H1 (cell line): ENCODE data around the gene GSTT2. TPM values are rescaled to one million over a fixed set of nuclear protein-coding genes. Genes with fewer than 3 reads are reported as not detected.

Experiments
- CTCF ChIA-PET: fragments of 300-600 bp; sonication (Branson Sonifier 250); formaldehyde crosslinking; loops from one replicate; lab custom pipeline; 2021; ENCODE audit not compliant: partially characterized antibody; lab: Charles Lee
- POLR2A ChIA-PET: fragments of 300-600 bp; sonication (Branson Sonifier 250); formaldehyde crosslinking; loops from one replicate; lab custom pipeline; 2021; ENCODE audit warnings: inconsistent platforms; ENCODE audit not compliant: partially characterized antibody; lab: Charles Lee
- DNase-seq, 2 experiments: peaks; one replicate each; pipeline versions ENCODE4 v3.0.0 to v3.0.0-alpha.2; 2010 to 2022; ENCODE audit warnings: low spot score in 2 of 2, low read depth in 1 of 2, mixed read lengths in 1 of 2
- FAIRE-seq: peaks from 2 replicates; lab custom pipeline; 2011; peaks lifted over from hg19 to GRCh38; lab: Jason Lieb, UNC
- H2AFZ ChIP-seq: 2 replicates; pipeline ENCODE4 v1.8.1; 2012; ENCODE audit warnings: low read length, inconsistent platforms
- H2AK5ac ChIP-seq: 2 replicates; pipeline ENCODE4 v1.6.1; 2013; ENCODE audit warnings: low read depth, low read length
- H2BK120ac ChIP-seq: replicated peaks from 2 replicates; pipeline ENCODE3; 2013; ENCODE audit warnings: low read depth, low read length, inconsistent platforms
- H2BK12ac ChIP-seq: 2 replicates; pipeline ENCODE4 v1.6.1; 2013; ENCODE audit warnings: low read depth, low read length
- H2BK15ac ChIP-seq: 2 replicates; pipeline ENCODE4 v1.6.1; 2013; ENCODE audit warnings: low read length
- H2BK20ac ChIP-seq: 2 replicates; pipeline ENCODE4 v1.6.1; 2013; ENCODE audit warnings: low read length
- H2BK5ac ChIP-seq: 2 replicates; pipeline ENCODE4 v1.6.1; 2013; ENCODE audit warnings: low read depth, low read length
- H3K14ac ChIP-seq: 2 replicates; pipeline ENCODE4 v1.6.1; 2013; ENCODE audit warnings: inconsistent platforms; ENCODE audit not compliant: insufficient read length
- H3K18ac ChIP-seq: 2 replicates; pipeline ENCODE4 v1.6.1; 2013; ENCODE audit warnings: low read length; ENCODE audit errors: extremely low read depth
- H3K23ac ChIP-seq: 2 replicates; pipeline ENCODE4 v1.6.1; 2013; ENCODE audit warnings: inconsistent platforms; ENCODE audit not compliant: insufficient read length
- H3K23me2 ChIP-seq: 2 replicates; pipeline ENCODE4 v1.6.1; 2013; ENCODE audit warnings: low read depth, low read length
- H3K27ac ChIP-seq: 2 replicates; pipeline ENCODE4 v1.6.1; 2011; ENCODE audit warnings: low read depth, low read length, inconsistent platforms
- H3K27me3 ChIP-seq, 4 experiments: replicated peaks in 1 of 4; 1 replicate in 1 of 4; 2 replicates in 3 of 4; pipeline versions ENCODE4 v1.6.1 to v1.8.1; 2011 to 2013; ENCODE audit warnings: low read length in 3 of 4, mild to moderate bottlenecking in 3 of 4, inconsistent platforms in 2 of 4, mixed read lengths in 2 of 4, moderate library complexity in 1 of 4; ENCODE audit not compliant: control insufficient read depth in 3 of 4, insufficient read depth in 3 of 4; ENCODE audit errors: extremely low read depth in 1 of 4
- H3K36me3 ChIP-seq, 4 experiments: 2 replicates each; pipeline versions ENCODE4 v1.6.1 to v1.8.1; 2011 to 2013; ENCODE audit warnings: mild to moderate bottlenecking in 4 of 4, low read length in 3 of 4, moderate library complexity in 2 of 4, control low read depth in 1 of 4, inconsistent platforms in 1 of 4; ENCODE audit not compliant: insufficient read depth in 4 of 4, control insufficient read depth in 2 of 4
- H3K4ac ChIP-seq: replicated peaks from 2 replicates; pipeline ENCODE3; 2013; ENCODE audit warnings: low read length, low read depth, mixed read lengths, inconsistent platforms; ENCODE audit not compliant: insufficient read length
- H3K4me1 ChIP-seq, 4 experiments: replicated peaks in 1 of 4; 1 replicate in 1 of 4; 2 replicates in 3 of 4; pipeline versions ENCODE4 v1.6.1 to v1.8.1; 2011 to 2013; ENCODE audit warnings: low read length in 3 of 4, inconsistent platforms in 2 of 4, mixed read lengths in 1 of 4; ENCODE audit not compliant: insufficient read depth in 4 of 4, control insufficient read depth in 3 of 4
- H3K4me2 ChIP-seq, 2 experiments: 2 replicates each; pipeline versions ENCODE4 v1.6.1 to v1.8.1; 2011 to 2013; ENCODE audit warnings: low read depth in 2 of 2, low read length in 2 of 2, control low read depth in 1 of 2, inconsistent platforms in 1 of 2, mild to moderate bottlenecking in 1 of 2; ENCODE audit not compliant: insufficient read depth in 1 of 2
- H3K4me3 ChIP-seq, 4 experiments: fragments of 200-600, 300-600 bp in 1 of 4; sonication (generic), shearing (Covaris generic), sonication (Bioruptor Twin) in 1 of 4; 2 replicates each; pipeline versions ENCODE4 v1.5.1 to v1.8.1; 2011 to 2016; ENCODE audit warnings: low read length in 4 of 4, low read depth in 3 of 4, control low read depth in 2 of 4, inconsistent platforms in 2 of 4, mild to moderate bottlenecking in 2 of 4, mixed read lengths in 1 of 4, moderate library complexity in 1 of 4; ENCODE audit not compliant: insufficient read depth in 2 of 4; ENCODE audit errors: extremely low read depth in 1 of 4
- H3K56ac ChIP-seq: replicated peaks from 2 replicates; pipeline ENCODE3; 2013; ENCODE audit warnings: low read depth, mild to moderate bottlenecking, mixed read lengths, low read length, inconsistent platforms; ENCODE audit not compliant: insufficient read length
- H3K79me1 ChIP-seq: 2 replicates; pipeline ENCODE4 v1.6.1; 2013; ENCODE audit warnings: low read depth, low read length, control low read depth
- H3K79me2 ChIP-seq, 2 experiments: 2 replicates each; pipeline versions ENCODE4 v1.6.1 to v1.8.1; 2012 to 2013; ENCODE audit warnings: low read length in 2 of 2, mild to moderate bottlenecking in 2 of 2, inconsistent platforms in 1 of 2; ENCODE audit not compliant: insufficient read depth in 2 of 2, control insufficient read depth in 1 of 2
- H3K9ac ChIP-seq, 4 experiments: replicated peaks in 1 of 4; 1 replicate in 1 of 4; 2 replicates in 3 of 4; pipeline versions ENCODE4 v1.6.1 to v1.8.1; 2011 to 2013; ENCODE audit warnings: low read depth in 3 of 4, low read length in 3 of 4, control low read depth in 2 of 4, mild to moderate bottlenecking in 2 of 4, moderate library complexity in 2 of 4, inconsistent platforms in 1 of 4; ENCODE audit errors: extremely low read depth in 1 of 4
- H3K9me3 ChIP-seq, 2 experiments: 2 replicates each; pipeline versions ENCODE4 v1.6.1 to v1.8.1; 2012 to 2013; ENCODE audit warnings: mild to moderate bottlenecking in 2 of 2, moderate library complexity in 2 of 2, control low read depth in 1 of 2, inconsistent platforms in 1 of 2, low read depth in 1 of 2, low read length in 1 of 2, mixed read lengths in 1 of 2; ENCODE audit not compliant: insufficient read depth in 2 of 2
- H4K20me1 ChIP-seq, 2 experiments: replicated peaks in 1 of 2; 2 replicates each; pipeline versions ENCODE3 to v1.8.1; 2011 to 2013; ENCODE audit warnings: inconsistent platforms in 2 of 2, low read length in 2 of 2, mild to moderate bottlenecking in 1 of 2; ENCODE audit not compliant: insufficient read depth in 2 of 2, control insufficient read depth in 1 of 2
- H4K5ac ChIP-seq: 2 replicates; pipeline ENCODE4 v1.6.1; 2013; ENCODE audit warnings: low read length, low read depth, mixed read lengths, inconsistent platforms; ENCODE audit not compliant: insufficient read length
- H4K8ac ChIP-seq: 2 replicates; pipeline ENCODE4 v1.8.0; 2013; ENCODE audit warnings: mild to moderate bottlenecking, moderate library complexity, low read length, inconsistent platforms; ENCODE audit not compliant: insufficient read depth; ENCODE audit errors: extremely low read depth
- H4K91ac ChIP-seq: replicated peaks from 2 replicates; pipeline ENCODE3; 2013; ENCODE audit warnings: low read length, mixed read lengths, inconsistent platforms; ENCODE audit not compliant: insufficient read length
- WGBS, 2 experiments: shearing (Covaris generic) in 1 of 2; methylation state at CpG; one replicate each; pipeline versions ENCODE4 v1.1.6 to v1.1.7; 2013 to 2015; ENCODE audit warnings: low lambda C conversion rate in 2 of 2, mixed read lengths in 2 of 2, inconsistent platforms in 1 of 2, low coverage in 1 of 2, missing lambda C conversion rate in 1 of 2; ENCODE audit not compliant: insufficient replicate concordance in 2 of 2, insufficient coverage in 1 of 2, insufficient read length in 1 of 2; ENCODE audit errors: extremely low coverage in 1 of 2, missing lambda C conversion rate in 1 of 2; 5-methylcytosine and 5-hydroxymethylcytosine counted together
- polyA plus RNA-seq, 7 experiments: library from polyadenylated mRNA; depleted of rRNA in 3 of 7; stranded (reverse) in 5 of 7; unstranded in 2 of 7; fragments of >200 nt in 5 of 7; fragments of 200-250 nt in 2 of 7; gene quantifications; 1 replicate in 5 of 7; 2 replicates in 1 of 7; 4 replicates in 1 of 7; pipeline versions ENCODE4 v1.2.1 to v1.2.3, GENCODE V29; 2011 to 2013; ENCODE audit warnings: missing spikeins in 2 of 7, mixed read lengths in 2 of 7
- total RNA-seq: library from RNA; stranded (reverse); fragmentation: NEBNext Ultra II Directional; extraction: Animal tissue kit (Norgen Biotek cat#: 25700); gene quantifications from 2 replicates; pipeline ENCODE4 v1.2.1, GENCODE V29; 2021

GSTT2 gene
- total and polyA plus RNA-seq, 2 of the 8 experiments (the other 6 are each of a cell fraction or from before 2014, with no cell fraction given), result 1.1 to 1.5 TPM

DNA sequence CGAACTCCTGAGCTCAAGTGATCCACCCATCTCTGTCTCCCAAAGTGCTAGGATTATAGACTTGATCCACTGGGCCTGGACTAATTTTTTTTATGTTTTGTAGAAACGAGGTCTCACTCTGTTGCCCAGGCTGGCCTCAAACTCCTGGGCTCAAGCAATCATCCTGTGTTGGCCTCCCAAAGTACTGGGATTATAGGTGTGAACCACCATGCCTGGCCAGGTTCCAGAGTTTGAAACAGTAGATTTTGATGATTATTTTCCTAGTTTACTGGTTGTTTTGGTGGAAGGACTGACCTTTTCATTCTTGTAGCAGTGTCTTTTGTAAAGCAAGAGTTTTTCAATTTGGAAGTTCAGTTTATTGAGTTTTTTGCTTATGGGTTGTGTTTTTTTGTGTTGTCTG, 46.1 kb downstream of the GSTT2 start:
- Histone ChIP-seq H3K27ac (no peak overlapping the region), H2BK15ac (no peak overlapping the region), H2BK20ac (no peak overlapping the region), H4K8ac (no peak overlapping the region), H3K4ac (no peak overlapping the region), H3K79me1 (peaks cover 14% of the 10 kb centered on the region), H4K20me1 (peaks cover 0 to 1% of the 10 kb centered on the region in 2 experiments), H3K14ac (no peak overlapping the region), H3K23ac (no peak overlapping the region), H2BK120ac (no peak overlapping the region), H2BK5ac (no peak overlapping the region), H2AFZ (no peak overlapping the region), H3K9me3 (no peaks in the 10 kb centered on the region), H3K27me3 (no peaks in the 10 kb centered on the region), H2BK12ac (no peak overlapping the region), H3K56ac (no peak overlapping the region), H4K91ac (no peak overlapping the region), H3K4me1 (no peaks in the 10 kb centered on the region; a peak in 1 of 7 replicates), H3K18ac (no peak overlapping the region), H2AK5ac (no peak overlapping the region), H3K9ac (no peak overlapping the region), H3K4me2 (no peak overlapping the region), H4K5ac (no peak overlapping the region), H3K23me2 (no peaks in the 10 kb centered on the region), H3K36me3 (no peaks in the 10 kb centered on the region), H3K4me3 (no peak overlapping the region), H3K79me2 (peaks cover 0 to 79% of the 10 kb centered on the region in 2 experiments; a peak in 2 of 4 replicates)
- no peak for FAIRE-seq
- WGBS, 2 experiments, result 89% methylated on average over 2 of the region's 2 CpGs; no CpG with 5 or more reads in 1 of the 2 experiments
- no peak for DNase-seq
- ChIA-PET POLR2A (interaction anchor here (1.2 kb wide), 1 partner anchor 22 kb away, joined by 3 read pairs; no protein-coding TSS in a partner anchor), CTCF (interaction anchor here (1.4 kb wide), 1 partner anchor 131 kb away, joined by 4 read pairs; no protein-coding TSS in a partner anchor)
